Muscle of back (tissue), 11 donors: ENCODE data around the gene ANKDD1B. TPM values are rescaled to one million over a fixed set of nuclear protein-coding genes. Genes with fewer than 3 reads are reported as not detected.

ENCODE experiments used
- DNase-seq, 3 donors: peaks; one replicate each; pipeline versions ENCODE4 v3.0.0 to v3.0.0-alpha.2; 2013
- polyA plus RNA-seq, 10 donors: library from polyadenylated mRNA; unstranded; fragments of 120-200 nt; gene quantifications; one replicate each; pipeline ENCODE4 v1.2.1, GENCODE V29; 2013; ENCODE audit not compliant: insufficient read length in 10 of 10

Gene ANKDD1B
- polyA plus RNA-seq, 10 donors = 0.43 to 1.8 (median 1.0) TPM

DNA sequence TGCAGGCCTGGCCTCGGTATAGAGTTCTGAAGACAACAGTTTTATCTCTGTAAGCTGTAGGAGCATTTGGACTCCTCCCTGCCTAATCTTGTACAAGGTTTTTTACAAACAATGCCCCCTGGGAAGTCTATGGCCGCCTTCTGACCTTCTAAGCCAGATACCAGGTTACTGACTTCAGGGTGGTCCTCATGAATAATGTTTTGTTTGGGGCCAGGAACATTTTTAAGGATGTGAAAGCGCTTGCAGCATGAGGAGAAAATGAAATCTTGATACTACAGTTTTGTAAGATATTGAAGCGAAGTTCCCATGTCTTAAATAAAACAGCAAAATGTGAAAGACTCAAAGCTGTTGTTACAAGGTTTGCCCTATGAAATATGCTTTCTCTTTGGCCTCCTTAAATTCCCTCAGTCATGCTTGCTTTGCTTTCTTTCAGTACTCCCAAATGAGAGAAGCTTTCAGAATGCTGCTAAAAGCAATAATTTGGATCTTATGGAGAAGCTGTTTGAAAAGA, 5.2 kb downstream of the ANKDD1B start:
- peak in 2 of 3 donors; percentile 36 to 72 for DNase-seq

GRCh38 chr5:75616971-75617621, 5.8 kb downstream of the ANKDD1B start:
- peak in 2 of 3 donors; percentile 57 to 82 for DNase-seq

GRCh38 chr5:75617736-75618352, 6.6 kb downstream of the ANKDD1B start:
- DNase-seq = peak; percentile 16 to 58 (median 49)

- no peak for DNase-seq
Measured at GRCh38 chr5:75620184-75620959, 9.1 kb downstream of the ANKDD1B start.

DNA sequence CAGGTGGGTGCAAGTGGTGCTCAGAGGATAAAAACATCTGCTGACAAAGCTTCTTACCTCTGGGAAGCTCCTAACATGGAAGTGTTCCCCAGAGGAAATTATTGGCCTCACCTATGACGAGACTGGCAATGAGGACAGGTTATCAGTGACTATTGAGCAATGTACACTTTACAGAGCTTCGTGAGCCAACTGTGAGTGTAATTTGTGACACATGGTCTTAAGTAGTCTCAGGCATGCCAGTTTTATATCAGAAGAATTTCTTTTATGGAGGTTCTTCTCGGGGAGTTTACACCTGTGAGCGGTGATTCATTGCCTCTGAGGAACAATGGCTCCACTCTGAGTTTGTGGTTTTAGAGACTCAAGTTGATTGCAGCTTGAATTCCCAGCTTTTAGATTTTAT, 11.3 kb downstream of the ANKDD1B start:
- DNase-seq = no peak

GRCh38 chr5:75623846-75624245, 12.6 kb downstream of the ANKDD1B start:
- DNase-seq = no peak

- DNase-seq = no peak
Measured at GRCh38 chr5:75626959-75627358, 15.7 kb downstream of the ANKDD1B start.

DNA sequence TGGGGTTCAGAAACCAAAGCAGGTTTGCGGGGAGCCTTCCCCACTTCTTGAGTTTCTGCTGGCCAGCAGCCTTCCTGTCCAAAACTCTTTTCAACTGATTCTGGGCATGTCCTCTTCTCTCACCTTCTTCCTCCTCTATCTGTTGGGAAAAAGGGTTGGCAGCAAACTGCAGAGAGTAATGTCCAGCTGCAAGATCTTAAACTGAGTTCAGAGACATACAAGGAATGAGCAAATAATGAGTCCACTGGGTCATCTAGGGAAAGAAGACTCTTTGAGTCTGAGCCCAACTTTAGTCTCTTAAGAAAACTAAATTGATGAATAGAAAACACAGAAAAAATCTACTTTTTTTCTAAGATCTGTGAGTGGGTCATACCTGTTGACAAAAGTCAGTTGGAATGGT, 16.5 kb downstream of the ANKDD1B start:
- DNase-seq = peak in 2 of 3 donors; percentile 34 to 48

DNA sequence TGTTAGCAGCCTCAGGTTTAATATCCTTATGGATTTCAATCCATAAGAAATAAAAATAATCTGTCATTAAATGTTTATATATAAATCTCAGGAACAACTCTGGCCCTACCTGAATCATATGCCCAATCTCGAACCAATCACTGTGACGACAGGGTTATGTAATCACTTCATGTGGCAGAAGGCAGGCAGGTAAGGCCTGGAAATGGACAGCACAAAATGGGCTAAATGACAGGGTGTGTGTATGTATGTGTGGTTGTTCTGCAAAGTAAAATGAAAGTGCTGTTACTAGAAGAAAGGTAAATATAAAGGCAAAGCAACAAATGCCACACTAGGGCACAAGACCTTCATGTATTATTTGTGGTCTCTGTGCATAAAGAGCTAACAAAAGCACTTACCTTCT, 19.6 kb downstream of the ANKDD1B start:
- no peak for DNase-seq

DNA sequence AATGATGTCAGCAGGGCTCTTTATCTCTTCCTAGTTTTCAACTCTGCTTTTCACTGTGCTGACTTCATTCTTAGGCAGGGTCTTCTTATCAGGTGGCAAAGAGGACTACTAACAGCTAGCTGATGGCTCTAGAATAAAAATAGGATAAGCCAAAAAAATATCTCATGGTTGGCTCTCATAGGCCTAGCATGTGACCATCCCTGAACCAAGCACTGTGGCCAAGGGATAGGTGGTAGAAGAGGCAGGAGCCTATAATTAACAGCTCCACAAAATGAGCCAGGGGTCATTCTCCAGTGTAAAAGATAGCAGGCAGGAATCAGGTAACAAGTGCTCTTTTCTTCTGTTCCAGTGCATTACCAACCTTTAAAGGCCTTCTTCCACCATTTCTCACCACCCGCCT, 21.1 kb downstream of the ANKDD1B start:
- no peak for DNase-seq

- no peak for DNase-seq
Measured at GRCh38 chr5:75637949-75638348, 26.7 kb downstream of the ANKDD1B start.

GRCh38 chr5:75639535-75640311, 28.5 kb downstream of the ANKDD1B start:
- DNase-seq = peak; percentile 17 to 54 (median 42)

GRCh38 chr5:75640395-75640794, 29.1 kb downstream of the ANKDD1B start:
- peak; percentile 61 to 85 (median 67) for DNase-seq

GRCh38 chr5:75640826-75641225, 29.6 kb downstream of the ANKDD1B start:
- no peak for DNase-seq

- no peak for DNase-seq
Measured at GRCh38 chr5:75648712-75649111, 37.5 kb downstream of the ANKDD1B start.

- DNase-seq = no peak
Measured at GRCh38 chr5:75651575-75652238, 40.5 kb downstream of the ANKDD1B start.

GRCh38 chr5:75653521-75653920, 42.3 kb downstream of the ANKDD1B start:
- DNase-seq = peak in 1 of 3 donors; percentile 52

GRCh38 chr5:75654693-75655295, 43.5 kb downstream of the ANKDD1B start:
- DNase-seq = no peak

DNA sequence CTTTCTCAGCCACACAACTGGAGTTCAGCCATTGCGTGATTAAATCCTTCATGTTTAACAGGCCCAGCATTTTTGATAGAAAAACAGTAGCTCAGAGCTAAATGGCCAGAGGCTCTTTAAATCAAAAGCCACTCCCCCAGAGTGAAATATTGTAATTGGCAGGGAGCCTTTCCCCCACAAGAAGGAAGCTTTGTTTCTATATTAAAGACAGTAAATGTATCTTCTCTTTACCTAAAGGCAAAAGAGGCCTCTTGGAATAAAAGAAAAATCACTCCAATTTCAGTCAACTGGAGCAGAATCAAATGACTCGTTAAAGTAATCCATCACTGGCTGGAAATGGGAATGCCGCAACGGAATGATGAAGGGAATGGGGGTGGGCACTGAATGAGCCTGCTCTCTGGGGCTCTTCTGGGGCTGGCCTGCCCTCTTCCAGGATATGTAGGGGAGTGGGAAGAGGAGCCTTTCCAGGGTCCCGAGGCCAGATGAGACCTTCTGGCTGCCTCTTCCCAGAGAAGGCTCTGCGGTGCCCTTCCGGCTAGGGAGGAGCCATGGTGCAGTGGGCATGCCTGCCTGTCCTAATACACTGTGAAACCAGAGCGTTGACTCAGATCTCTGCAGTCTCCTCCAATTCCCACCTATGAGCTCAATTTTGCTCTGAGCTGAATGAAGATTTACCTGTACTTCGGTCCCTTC, 45.2 kb downstream of the ANKDD1B start:
- peak in 1 of 3 donors; percentile 58 for DNase-seq

GRCh38 chr5:75659791-75660450, 48.7 kb downstream of the ANKDD1B start:
- DNase-seq = no peak
